GM18858 (cell line): ENCODE results near the gene PSMD14.
"Not testable (repeated sequence)": the region's sequence is repeated elsewhere in the genome, so short reads cannot be mapped to it uniquely, and the experiment has no call there.

Experiments used
- ATAC-seq: cut with Tn5 transposase; IDR thresholded peaks from one replicate; pipeline ENCODE4 v1.9.1; 2021; ENCODE audit not compliant: unreplicated experiment

PSMD14 gene

GRCh38 chr2:161335626-161336025 is 27.4 kb downstream of the PSMD14 start:
- ATAC-seq = no peak

- ATAC-seq = no peak
Measured at GRCh38 chr2:161337247-161337646, 29.0 kb downstream of the PSMD14 start.

- ATAC-seq = not testable (repeated sequence)
Measured at GRCh38 chr2:161339532-161339931, 31.3 kb downstream of the PSMD14 start.

- not testable (repeated sequence) for ATAC-seq
Measured at GRCh38 chr2:161340930-161341413, 32.7 kb downstream of the PSMD14 start.

- ATAC-seq = no peak
Measured at GRCh38 chr2:161343235-161343634, 35.0 kb downstream of the PSMD14 start.

DNA sequence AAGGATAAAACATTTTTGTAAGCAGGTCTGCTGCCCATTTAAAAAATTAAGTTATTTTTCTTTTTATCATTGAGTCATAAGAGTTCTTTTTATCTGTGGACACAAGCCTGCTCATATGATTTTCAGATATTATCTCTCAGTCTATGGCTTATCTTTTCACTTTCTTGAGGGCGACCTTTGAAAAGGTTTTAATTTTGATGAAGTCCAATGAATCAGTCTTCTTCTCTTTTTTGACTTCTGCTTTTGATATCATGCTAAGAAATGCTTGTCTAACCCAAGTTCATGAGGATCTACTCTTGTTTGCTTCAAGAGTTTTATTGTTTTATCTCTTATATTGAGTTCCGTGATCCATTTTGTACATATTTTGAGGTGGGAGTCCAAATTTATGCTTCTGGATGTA is 36.5 kb downstream of the PSMD14 start:
- no peak for ATAC-seq

GRCh38 chr2:161351678-161352077 is 43.5 kb downstream of the PSMD14 start:
- ATAC-seq = no peak

DNA sequence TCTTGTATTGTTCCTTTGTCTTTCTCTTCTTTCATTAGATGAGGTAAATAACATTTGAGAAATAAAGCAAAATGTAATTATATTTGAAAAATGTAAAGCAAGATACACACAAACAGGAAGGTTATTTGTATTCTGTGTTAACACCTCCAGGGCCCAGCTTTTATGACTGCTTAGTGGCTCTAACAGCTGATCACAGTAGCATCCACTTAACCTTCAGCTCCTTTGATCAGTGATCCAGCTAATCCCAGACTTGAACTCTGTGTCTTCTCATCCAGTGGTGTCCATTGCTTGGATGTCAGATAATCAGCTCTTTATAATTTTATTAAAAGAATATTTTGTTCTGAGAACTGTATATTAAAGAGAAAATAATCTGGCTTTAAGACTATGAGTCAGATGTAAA is 44.5 kb downstream of the PSMD14 start:
- no peak for ATAC-seq

DNA sequence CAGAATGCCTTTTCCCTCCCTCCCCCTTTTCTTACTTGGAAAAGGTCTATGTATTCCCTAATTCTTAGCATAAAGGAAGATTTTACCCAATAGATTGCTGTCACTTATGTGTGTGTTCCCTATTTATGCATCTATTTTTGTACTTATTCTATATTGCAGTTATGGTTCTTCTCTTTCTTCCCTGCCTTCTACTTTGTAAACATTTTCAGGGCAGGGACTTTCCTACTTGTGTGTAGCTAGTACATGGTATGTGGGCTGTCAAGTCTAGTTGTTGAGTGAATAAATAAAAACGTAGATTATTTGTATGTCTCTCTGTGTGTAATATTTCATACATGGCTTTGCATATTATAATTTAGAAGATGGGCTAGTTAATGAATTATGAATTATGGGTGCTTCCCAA is 45.3 kb downstream of the PSMD14 start:
- ATAC-seq = no peak

DNA sequence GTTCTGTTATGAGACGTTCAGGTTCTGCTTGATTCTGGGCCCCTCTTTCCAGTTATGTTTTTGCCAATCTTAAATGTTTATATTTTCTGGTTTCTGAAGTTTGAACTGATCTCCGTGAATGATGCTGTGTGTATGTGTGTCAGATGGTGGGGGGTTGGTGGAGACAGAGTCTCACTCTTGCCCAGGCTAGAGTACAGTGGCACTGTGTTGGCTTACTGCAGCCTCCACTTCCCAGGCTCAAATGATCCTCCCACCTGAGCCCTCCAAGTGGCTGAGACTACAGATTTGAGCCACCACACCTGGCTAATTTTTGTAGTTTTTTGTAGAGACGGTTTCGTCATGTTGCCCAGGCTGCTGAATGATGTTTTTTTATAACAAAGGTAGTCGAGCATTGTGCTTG is 45.9 kb downstream of the PSMD14 start:
- no peak for ATAC-seq

- no peak for ATAC-seq
Measured at GRCh38 chr2:161355106-161355505, 46.9 kb downstream of the PSMD14 start.

DNA sequence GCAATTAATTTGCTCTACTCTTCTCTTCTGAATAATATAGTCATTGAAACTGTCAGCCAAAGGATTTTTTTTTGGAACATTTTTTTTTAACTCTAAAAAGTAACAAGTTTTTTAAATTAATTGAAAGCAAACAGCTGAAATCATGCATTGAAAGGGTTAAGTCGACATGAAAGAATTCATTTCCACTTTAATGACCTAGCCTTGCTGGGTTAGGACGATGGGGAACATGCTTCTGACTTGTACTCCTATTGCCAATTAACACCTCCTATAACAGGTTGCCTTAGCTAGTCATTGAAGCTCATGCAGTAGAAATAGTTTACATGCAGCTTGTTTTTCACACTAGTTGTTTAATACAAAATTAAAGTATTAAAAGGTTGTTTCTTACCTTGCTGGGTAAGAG is 47.8 kb downstream of the PSMD14 start:
- ATAC-seq = no peak

DNA sequence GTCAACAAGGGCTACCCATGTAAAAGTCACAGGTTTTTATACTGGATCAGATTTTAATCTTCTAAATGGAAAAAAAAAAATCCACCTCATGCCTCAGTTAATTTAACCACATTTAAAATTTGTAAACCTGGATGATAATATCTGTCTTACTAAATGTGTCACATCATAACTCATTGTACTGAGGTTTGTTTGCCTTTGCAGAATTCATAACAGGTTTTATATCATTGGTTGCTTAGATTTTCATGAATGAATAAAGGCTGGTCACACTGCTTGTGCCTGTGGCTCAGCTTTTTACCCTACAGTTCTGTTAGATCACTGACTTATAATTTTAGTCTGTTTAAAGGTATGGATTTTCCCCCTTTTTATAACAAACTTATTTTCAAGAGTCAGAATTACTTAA is 48.9 kb downstream of the PSMD14 start:
- no peak for ATAC-seq

GRCh38 chr2:161358838-161359237 is 50.6 kb downstream of the PSMD14 start:
- no peak for ATAC-seq

- ATAC-seq = not testable (repeated sequence)
Measured at GRCh38 chr2:161360095-161360654, 52.0 kb downstream of the PSMD14 start.

GRCh38 chr2:161362568-161363166 is 54.4 kb downstream of the PSMD14 start:
- ATAC-seq = no peak

- ATAC-seq = no peak
Measured at GRCh38 chr2:161367675-161368074, 59.5 kb downstream of the PSMD14 start.

GRCh38 chr2:161369311-161369710 is 61.1 kb downstream of the PSMD14 start:
- no peak for ATAC-seq

DNA sequence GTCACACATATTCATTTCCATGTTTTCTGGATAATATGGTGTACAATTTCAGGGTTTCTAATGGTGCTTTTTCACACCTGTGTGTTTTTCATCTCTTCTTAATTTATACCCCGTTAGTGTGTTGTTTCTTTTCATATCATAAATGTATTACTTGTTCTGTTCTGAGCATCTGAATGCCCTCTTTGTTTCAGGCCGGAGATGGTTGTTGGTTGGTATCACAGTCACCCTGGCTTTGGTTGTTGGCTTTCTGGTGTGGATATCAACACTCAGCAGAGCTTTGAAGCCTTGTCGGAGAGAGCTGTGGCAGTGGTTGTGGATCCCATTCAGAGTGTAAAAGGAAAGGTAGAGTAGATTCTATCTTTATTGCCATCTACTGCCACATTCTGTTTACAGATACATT is 62.8 kb downstream of the PSMD14 start:
- no peak for ATAC-seq

- no peak for ATAC-seq
Measured at GRCh38 chr2:161371869-161372268, 63.6 kb downstream of the PSMD14 start.

GRCh38 chr2:161373942-161374341 is 65.7 kb downstream of the PSMD14 start:
- ATAC-seq = no peak

GRCh38 chr2:161374446-161374845 is 66.2 kb downstream of the PSMD14 start:
- ATAC-seq = no peak

- no peak for ATAC-seq
Measured at GRCh38 chr2:161379740-161380139, 71.5 kb downstream of the PSMD14 start.
